Measurements from ENCODE around the gene GPLD1. TPM values are rescaled to one million over a fixed set of nuclear protein-coding genes. Genes with fewer than 3 reads are reported as not detected.

Gene GPLD1
- total RNA-seq, 1 donor = 0.72 TPM

- no peaks in the 10 kb centered on the region for H4K20me1 ChIP-seq (ENCODE audit: insufficient read depth, low read length)
- DNase-seq (ENCODE audit: insufficient read length, low spot score, missing footprints) = peak; percentile 23
- H2AFZ ChIP-seq (ENCODE audit: low read length) = no peak overlapping the region
- peaks cover 17% of the 10 kb centered on the region for H3K4me1 ChIP-seq (ENCODE audit: insufficient read depth, low read length)
- peaks cover 7% of the 10 kb centered on the region for H3K79me2 ChIP-seq (ENCODE audit: insufficient read depth, low read length)
- H3K27me3 ChIP-seq (ENCODE audit: insufficient read depth, low read length) = peaks cover 7% of the 10 kb centered on the region
- no peak overlapping the region for H3K27ac ChIP-seq (ENCODE audit: low read depth, low read length)
- H3K9me3 ChIP-seq (ENCODE audit: low read depth, low read length) = no peaks in the 10 kb centered on the region
- no peaks in the 10 kb centered on the region for H3K36me3 ChIP-seq (ENCODE audit: insufficient read depth, low read length)
- H3K4me3 ChIP-seq (ENCODE audit: insufficient read depth, low read length) = no peak overlapping the region
- H3K4me2 ChIP-seq (ENCODE audit: insufficient read depth, low read length) = no peak overlapping the region
- TF ChIP-seq, protein P1, sequence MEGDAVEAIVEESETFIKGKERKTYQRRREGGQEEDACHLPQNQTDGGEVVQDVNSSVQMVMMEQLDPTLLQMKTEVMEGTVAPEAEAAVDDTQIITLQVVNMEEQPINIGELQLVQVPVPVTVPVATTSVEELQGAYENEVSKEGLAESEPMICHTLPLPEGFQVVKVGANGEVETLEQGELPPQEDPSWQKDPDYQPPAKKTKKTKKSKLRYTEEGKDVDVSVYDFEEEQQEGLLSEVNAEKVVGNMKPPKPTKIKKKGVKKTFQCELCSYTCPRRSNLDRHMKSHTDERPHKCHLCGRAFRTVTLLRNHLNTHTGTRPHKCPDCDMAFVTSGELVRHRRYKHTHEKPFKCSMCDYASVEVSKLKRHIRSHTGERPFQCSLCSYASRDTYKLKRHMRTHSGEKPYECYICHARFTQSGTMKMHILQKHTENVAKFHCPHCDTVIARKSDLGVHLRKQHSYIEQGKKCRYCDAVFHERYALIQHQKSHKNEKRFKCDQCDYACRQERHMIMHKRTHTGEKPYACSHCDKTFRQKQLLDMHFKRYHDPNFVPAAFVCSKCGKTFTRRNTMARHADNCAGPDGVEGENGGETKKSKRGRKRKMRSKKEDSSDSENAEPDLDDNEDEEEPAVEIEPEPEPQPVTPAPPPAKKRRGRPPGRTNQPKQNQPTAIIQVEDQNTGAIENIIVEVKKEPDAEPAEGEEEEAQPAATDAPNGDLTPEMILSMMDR (IDR thresholded peaks at IDR 0.05; ENCODE audit: extremely low read depth, low read depth, low read length) = no peak
These were observed 91.7 kb downstream of the GPLD1 start for GRCh38 chr6:24397631-24398030.

DNA sequence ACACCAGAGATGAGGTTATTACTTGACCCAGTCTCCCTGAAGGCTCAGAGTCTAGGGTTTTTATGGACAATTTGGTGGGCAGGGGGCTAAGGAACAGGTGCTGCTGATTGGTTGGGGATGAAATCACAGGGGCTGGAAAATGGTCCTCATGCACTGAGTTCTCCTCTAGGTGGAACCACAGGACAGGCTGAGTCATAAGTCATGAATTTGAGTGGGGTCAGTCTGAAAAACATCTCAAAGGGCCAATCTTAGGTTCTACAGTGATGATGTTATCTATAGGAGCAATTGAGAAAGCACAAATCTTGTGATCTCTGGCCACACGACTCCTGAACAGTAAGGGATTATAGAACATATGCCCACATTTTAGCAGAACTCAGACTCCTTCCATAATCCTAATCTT lies 92.6 kb downstream of the GPLD1 start:
- H3K79me2 ChIP-seq (ENCODE audit: insufficient read depth, low read length) = no peaks in the 10 kb centered on the region
- DNase-seq (ENCODE audit: insufficient read length, low spot score, missing footprints) = peak; percentile 71
- H3K27me3 ChIP-seq (ENCODE audit: insufficient read depth, low read length) = peaks cover 7% of the 10 kb centered on the region
- no peak overlapping the region for H3K4me2 ChIP-seq (ENCODE audit: insufficient read depth, low read length)
- H4K20me1 ChIP-seq (ENCODE audit: insufficient read depth, low read length) = no peaks in the 10 kb centered on the region
- H3K4me1 ChIP-seq (ENCODE audit: insufficient read depth, low read length) = peaks cover 11% of the 10 kb centered on the region
- TF ChIP-seq, protein P1 (IDR thresholded peaks at IDR 0.05; ENCODE audit: extremely low read depth, low read depth, low read length) = no peak
- no peaks in the 10 kb centered on the region for H3K9me3 ChIP-seq (ENCODE audit: low read depth, low read length)
- no peaks in the 10 kb centered on the region for H3K36me3 ChIP-seq (ENCODE audit: insufficient read depth, low read length)
- H3K27ac ChIP-seq (ENCODE audit: low read depth, low read length) = no peak overlapping the region
- no peak overlapping the region for H3K4me3 ChIP-seq (ENCODE audit: insufficient read depth, low read length)
- no peak overlapping the region for H2AFZ ChIP-seq (ENCODE audit: low read length)

GRCh38 chr6:24394780-24395437 lies 94.5 kb downstream of the GPLD1 start:
- H2AFZ ChIP-seq (ENCODE audit: low read length) = peak overlapping the region; percentile 26
- no peak overlapping the region for H3K4me3 ChIP-seq (ENCODE audit: insufficient read depth, low read length)
- H3K4me2 ChIP-seq (ENCODE audit: insufficient read depth, low read length) = peak overlapping the region; percentile 62
- no peaks in the 10 kb centered on the region for H3K36me3 ChIP-seq (ENCODE audit: insufficient read depth, low read length)
- peaks cover 4% of the 10 kb centered on the region for H3K27me3 ChIP-seq (ENCODE audit: insufficient read depth, low read length)
- no peaks in the 10 kb centered on the region for H3K79me2 ChIP-seq (ENCODE audit: insufficient read depth, low read length)
- peak; percentile 89 for DNase-seq (ENCODE audit: insufficient read length, low spot score, missing footprints)
- peak overlapping the region; percentile 70 for H3K27ac ChIP-seq (ENCODE audit: low read depth, low read length)
- H3K4me1 ChIP-seq (ENCODE audit: insufficient read depth, low read length) = peaks cover 11% of the 10 kb centered on the region
- TF ChIP-seq, protein P1 (IDR thresholded peaks at IDR 0.05; ENCODE audit: extremely low read depth, low read depth, low read length) = no peak
- no peaks in the 10 kb centered on the region for H3K9me3 ChIP-seq (ENCODE audit: low read depth, low read length)
- H4K20me1 ChIP-seq (ENCODE audit: insufficient read depth, low read length) = no peaks in the 10 kb centered on the region

GRCh38 chr6:24394061-24394779 lies 95.2 kb downstream of the GPLD1 start:
- TF ChIP-seq, protein P1 (IDR thresholded peaks at IDR 0.05; ENCODE audit: extremely low read depth, low read depth, low read length) = no peak
- Histone ChIP-seq H3K4me3 (ENCODE audit: insufficient read depth, low read length) (no peak overlapping the region), H3K4me1 (ENCODE audit: insufficient read depth, low read length) (peaks cover 11% of the 10 kb centered on the region), H3K4me2 (ENCODE audit: insufficient read depth, low read length) (peak overlapping the region; percentile 62), H3K79me2 (ENCODE audit: insufficient read depth, low read length) (no peaks in the 10 kb centered on the region), H2AFZ (ENCODE audit: low read length) (peak overlapping the region; percentile 26), H3K27me3 (ENCODE audit: insufficient read depth, low read length) (no peaks in the 10 kb centered on the region), H4K20me1 (ENCODE audit: insufficient read depth, low read length) (no peaks in the 10 kb centered on the region), H3K36me3 (ENCODE audit: insufficient read depth, low read length) (no peaks in the 10 kb centered on the region), H3K9me3 (ENCODE audit: low read depth, low read length) (no peaks in the 10 kb centered on the region), H3K27ac (ENCODE audit: low read depth, low read length) (peak overlapping the region; percentile 70)
- DNase-seq (ENCODE audit: insufficient read length, low spot score, missing footprints) = peak; percentile 21
